Hematopoietic multipotent progenitor cell treated with erythropoietin and hydrocortisone succinate and interleukin-3 and kit ligand, for 8 days (in vitro differentiated cells): ENCODE data around the gene ARID5B.

ENCODE experiments used
- DNase-seq: peaks from one replicate; pipeline ENCODE4 v3.0.0-alpha.2; 2015

Gene ARID5B

DNA sequence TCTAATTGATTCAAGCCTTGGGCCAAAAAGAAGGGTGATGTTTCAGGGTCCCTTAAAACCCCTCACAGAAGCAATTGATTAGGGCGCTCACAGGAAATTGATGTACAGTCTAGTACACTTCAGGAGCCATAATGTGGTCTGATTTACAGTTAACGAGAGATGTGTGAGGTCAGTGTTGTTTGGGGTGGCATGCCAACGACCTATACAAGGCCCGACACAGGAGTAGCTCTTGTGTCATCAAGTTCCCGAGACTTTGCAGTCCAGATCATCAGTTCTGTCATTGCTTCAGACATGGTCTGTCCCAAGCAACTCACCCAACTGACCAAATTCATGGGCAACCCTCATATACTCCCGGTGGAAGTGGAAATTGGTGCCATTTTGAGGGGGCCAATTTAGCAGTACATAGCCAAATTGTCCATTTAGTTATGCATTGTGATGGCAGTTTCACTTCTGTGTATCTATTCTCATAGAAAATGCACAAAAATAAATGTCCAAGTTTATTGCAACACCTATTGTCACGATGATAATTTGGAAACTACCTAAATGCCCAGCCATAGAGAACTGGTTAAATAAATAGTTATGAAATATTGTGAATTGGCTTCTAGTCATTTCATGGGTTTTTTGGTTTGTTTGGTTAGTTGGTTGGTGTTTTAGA lies 18.0 kb upstream of the ARID5B start:
- no peak for DNase-seq

DNA sequence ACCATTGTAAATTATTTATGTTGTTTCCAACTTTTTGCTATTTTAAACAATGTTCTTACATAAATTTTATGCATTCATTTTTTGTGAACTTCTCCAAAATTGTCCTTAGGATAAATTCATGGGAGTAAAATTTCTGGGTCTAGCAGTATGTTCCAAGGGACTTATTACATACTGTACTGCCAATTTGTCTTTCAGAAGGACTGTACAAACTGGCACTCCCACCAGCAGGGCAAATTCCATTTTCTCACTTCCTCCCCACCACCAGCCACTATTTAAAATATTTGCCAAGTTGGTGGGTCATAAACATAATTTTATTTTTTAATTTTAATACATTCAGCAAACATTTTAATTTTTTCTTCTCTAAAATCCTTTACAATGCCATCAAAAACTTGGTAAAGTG lies 13.7 kb upstream of the ARID5B start:
- no peak for DNase-seq

DNA sequence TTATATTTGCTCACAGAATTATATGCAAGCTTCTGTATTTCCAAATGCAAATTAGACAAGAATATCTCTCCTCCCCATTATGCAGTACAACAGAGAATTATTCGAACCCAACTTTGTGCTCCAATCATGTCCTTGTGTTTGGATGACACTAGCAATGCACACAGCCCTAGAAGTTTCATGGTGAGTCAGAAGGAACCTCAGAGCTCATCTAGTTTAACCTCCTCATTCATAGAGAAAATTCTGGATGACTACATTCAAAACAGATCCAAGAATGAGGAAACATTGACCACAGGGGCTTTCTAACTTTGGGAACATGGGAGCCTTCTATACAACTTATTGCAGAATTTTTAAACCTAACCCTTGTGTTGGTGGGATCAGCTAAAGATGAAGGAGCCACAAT lies 12.8 kb upstream of the ARID5B start:
- no peak for DNase-seq

DNA sequence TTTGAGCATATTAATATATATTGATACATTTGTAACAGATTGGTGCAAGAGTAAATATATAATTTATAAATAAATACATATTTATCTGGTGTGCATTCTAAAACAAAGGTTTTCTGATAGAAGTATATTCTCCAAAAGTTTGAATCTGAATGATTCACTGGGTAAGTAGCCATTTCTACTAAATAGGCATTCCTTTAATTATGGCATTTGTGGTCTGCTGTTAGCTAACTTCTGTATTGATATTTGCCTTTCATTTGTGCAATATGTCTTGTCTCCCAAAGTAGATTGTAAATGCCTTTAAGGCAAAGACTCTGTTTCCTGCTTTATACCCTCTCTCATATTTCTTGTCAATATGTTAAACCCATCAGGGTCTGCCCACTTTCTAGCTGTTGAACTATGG lies 11.1 kb upstream of the ARID5B start:
- no peak for DNase-seq

DNA sequence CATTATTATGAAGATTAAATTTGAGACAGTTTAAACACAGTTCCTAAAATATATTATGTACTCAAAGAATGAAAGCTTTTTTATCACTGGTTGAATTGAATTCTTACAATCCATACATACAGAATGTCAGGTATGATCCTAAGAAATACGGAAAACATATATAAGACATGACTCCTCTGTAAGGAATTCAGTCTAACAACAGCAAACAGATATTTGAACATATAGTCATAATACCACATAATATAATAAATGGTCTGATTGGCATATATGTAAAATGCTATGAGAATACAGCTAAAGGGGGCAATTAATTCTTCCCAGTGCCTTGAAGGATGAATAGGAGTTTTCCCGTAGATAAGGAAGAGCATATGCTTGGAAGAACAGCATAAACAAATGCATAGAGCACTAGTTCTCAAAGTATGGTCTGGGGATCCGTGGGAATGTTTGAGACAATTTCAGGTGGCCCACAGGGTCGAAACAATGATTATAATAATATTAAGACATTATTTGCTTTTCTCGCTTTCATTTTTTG lies 10.6 kb upstream of the ARID5B start:
- DNase-seq, result no peak

DNA sequence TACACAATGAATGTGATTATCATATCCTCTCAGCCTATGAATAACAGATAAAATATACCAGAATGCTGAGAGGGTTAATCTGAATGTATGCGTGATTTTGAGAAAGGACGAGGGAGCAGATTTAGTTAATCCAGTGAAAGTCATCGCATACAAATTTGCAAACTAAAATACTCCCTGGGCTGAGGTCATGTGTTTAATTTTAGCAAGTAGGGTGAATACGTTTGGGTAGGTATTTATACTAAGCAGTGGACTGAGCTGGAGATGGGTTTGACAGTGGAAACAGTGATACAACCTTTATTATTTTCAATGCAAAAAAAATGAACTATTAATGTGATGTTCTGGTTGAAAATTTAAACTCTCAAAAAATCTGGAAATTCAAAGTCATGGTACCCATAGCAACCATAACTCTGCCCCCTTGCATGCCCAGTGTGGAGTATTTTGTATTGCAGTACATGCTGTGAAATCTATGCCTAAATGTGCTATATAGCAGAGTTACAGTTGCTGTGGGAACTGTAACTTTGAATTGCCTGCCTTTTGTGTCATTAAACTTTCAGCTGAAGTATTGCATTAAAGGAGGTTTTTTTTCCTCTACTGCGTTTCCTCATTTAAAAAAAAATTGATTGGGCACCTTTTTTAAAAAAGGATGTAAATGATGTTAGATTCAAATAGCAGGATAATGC lies 9.5 kb upstream of the ARID5B start:
- DNase-seq, result no peak

DNA sequence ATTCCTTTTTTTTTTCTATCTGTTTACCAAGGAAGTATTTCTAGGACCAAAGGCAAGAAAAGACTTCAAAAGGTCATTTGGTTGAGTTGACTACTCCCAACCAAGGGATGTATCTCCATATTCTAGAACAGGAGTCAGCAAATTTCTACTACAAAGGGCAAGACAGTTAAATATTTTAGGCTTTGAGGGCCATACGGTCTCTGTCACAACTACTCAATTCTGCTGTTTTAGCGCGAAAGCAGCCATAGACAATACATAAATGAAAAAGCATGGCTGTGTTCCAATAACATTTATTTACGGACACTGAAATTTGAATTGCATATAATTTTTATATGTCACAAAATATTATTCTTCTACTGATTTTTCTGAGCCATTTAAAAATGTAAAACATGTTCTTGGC lies 8.5 kb upstream of the ARID5B start:
- no peak for DNase-seq

DNA sequence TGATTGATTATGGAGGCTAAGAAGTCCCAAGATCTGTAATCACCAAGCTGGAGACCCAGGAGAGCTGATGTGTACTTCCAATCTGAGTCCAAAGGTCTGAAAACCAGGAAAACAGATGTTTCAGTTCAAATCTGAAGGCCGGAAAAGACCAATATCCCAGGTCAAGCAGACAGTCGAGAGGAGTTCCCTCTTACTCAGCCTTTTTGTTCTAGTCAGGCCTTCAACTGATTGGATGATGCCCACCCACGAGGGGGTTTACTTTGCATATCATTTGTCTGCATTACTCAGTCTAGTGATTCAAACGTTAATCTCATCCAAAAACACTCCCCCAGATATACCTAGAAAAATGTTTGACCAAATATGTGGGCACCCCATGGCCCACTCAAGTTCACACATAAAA lies 7.4 kb upstream of the ARID5B start:
- no peak for DNase-seq

DNA sequence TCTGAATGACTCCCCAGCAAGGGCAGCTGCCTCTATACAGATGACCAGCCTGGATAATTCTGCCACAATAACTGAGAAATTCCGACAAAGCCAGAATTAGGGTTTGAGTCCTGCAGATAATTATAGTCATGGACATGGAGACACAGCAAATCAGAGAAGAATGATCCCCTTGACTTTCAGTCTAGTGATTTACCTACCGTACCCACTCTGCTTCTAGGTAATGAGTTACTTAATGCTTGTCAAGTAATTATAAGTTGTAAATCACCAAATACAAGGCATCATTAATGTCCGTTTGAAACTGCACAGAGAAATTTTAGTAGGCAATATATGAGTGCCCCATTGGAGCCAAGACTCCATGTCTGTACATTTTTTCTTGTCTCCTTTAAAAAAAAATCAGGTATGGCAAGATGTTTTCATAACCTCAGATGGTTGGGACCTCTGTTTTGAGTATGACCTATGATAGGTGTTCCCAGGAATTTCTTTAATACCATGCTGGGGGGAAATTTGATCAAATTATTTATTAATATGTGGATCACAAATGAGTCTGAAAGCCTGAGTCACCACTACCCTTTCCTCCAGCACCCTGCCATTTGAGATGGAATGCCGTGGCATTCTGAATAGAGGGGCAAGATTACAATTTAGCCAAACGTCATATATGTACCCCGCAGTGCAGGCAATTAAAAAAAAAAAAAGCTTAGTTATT lies 5.5 kb upstream of the ARID5B start:
- DNase-seq, result no peak

DNA sequence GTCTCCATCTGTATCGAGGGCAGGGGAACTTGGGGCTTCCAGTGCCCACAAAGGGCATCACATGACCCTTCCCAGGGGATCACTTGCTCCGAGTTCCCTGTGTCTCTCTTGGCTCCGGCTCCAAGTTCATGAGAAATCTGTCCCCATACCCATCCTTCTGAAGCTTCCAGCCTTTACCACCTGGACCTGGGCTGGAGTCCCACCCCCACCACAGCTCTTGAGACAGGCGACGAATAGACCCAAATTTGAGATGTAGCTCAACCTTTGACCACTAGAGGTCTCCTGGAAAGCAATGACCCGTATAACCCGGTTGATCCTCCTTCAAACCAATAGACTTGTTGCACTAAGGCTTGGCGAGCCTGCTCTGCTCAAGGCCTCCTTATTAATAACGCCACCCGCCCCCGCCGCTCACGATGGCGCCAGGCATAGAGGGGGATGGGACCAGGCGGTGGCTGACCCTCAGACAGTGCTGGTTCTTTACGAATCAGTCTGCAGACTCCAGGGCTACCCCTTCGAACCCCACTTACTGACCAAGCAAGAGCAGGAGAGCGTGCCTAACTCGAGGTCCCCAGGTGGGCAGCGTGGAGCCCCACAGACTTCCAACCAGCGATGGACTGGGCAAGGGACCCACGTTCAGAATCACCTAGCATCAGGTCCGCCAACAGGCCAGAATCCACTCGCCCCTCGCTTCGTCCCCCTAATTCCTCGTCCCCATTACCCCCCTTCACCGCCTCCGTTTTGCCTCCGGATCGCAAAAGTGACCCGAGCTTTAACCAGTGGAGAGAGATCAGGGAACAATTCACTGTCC lies 4.4 kb upstream of the ARID5B start:
- DNase-seq, result peak; percentile 90

DNA sequence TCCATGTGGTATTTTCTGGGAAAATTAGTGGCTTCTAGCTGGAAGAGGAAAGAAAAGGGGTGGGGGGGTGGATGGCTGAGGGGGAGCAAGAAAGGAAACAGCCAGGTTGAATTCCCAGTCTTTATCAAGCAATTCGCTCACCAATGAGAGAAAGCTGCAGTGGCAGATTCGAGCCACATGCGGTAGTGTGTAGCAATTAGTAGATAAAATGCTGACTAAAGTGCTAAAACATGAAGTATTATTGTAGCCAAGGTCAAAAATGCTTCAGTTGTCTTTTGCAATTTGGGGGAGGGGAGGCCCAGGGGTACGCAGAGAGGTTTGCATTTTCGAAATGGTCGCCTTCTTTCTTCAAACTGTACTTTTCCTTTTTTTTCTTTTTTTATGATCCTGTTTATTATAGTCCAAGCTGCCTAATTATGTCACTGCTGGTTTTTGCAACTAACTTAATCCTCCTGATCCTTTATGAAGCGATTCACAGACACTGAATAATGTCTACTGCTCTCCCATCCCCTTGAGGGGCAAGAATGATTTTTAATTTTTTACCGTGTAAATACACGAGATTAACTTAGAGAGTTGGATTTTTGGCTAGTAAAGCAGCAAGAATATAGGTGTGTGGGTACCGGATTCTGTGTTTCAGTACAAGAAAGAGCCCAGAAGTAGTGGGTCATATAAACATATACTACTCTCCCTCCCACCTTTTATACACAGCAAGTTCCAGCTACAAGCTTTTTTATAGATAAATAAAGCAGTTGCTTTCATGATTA lies 3.6 kb upstream of the ARID5B start:
- peak; percentile 73 for DNase-seq

DNA sequence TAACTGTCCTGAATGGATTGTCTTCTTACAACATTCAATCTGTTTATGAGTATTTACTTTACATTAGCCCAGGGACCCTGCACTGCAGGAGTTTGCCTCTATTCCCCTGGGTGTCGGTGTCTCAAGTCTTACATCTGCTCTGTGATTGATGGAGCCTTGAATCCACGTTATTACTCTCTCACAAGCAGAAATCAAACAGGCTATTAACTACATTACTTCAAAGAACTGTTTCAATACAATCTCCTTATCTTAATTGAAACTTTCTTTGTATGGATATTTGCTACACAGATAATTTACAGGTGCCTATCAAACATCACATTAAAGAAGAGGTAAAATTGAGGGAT lies 3.1 kb upstream of the ARID5B start:
- DNase-seq, result no peak

DNA sequence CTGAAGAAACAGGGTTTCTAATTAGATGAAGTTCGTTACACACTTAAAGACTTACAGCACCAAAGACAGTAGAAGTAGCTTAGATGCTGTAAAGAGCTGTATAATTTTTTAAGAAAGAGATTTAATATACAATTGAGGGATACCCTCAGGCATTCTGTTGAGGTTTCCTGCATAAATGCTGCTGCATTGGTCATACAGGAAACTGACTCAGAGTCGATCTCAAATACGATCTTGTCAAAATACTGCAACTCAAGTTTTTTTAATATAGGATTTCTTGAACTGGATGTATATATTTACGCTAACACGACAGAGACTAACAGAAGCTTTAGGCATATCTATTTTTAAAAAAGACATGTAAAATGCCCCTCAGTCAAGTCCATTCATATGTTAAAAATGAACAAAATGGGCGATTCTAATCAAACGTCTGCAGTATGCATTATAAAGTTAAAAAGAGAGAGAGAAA lies 2.4 kb upstream of the ARID5B start:
- DNase-seq, result peak; percentile 12

DNA sequence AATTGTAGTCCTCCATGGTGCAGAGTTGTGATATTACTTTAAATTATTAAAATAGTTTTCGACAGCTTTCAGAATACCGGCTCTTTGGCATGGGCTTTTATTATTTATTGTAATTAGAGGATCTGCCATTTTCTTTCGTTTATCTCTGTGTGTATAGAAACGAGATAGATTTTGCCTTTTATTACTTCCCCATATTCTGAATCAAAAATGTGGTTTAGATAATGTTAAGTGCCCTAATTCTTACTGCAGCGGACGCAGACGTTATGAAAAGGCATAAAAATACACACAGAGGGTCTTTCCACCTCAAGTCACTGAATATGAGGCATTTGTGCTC lies 1.9 kb upstream of the ARID5B start:
- DNase-seq, result no peak

DNA sequence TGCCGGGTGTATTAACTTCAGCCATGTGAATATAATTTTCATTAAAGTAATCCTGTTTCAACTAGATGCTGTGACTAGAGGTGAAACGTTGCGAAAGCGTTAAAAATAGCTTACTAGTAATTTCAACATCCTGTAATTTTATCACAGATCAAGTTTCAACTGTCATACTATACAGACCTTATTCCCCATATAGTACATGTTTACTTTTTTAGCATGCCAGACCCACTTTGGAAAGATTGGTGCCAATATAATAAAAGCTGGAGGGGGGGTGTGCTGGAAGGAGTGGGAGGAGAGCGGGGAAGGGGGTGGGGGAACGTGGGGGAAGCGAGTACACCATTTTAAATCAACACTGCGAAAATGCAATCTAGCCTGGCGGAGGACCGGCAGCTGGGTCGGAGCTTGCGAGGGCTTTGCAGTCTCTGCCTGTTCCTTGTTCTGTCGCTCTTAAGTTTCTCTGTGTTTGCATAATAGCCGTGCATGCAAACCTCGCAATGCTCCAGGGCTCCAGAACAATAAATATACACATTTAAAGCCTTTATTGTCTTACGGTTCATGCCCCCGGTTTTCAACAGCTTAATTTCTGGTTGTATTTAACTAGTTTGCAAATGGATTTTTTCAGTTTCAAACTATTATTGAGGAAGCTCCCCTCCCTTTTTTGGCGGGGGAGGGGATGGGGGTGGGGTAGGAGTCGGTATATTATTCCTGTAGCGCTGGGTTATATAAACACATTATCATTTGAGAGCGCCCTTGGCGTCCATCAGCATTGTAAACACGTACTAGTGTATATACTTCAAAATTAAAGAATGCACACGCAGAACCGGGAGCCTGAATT lies 1.3 kb upstream of the ARID5B start:
- DNase-seq, result peak; percentile 47

DNA sequence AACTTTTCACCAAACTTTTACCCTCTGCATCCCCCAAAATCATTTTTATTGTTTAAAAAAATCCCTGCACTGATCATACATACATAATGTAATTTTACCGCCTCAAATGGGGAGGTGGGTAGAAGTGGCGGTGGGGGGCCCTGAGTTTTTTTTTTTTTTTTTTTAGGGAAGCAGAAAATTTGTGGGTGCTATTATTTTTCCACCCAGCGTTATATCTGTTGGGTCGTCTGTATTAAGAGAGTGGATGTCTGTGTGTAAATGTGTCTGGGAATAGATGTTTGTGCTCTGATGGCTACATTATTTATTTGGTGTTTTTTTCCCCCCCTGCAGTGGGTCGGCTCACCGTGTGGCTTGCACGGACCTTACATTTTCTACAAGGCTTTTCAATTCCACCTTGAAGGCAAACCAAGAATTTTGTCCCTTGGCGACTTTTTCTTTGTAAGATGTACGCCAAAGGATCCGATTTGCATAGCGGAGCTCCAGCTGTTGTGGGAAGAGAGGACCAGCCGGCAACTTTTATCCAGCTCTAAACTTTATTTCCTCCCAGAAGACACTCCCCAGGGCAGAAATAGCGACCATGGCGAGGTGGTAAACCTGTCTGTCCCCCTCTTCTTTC lies 438 bp downstream of the ARID5B start:
- DNase-seq, result no peak

DNA sequence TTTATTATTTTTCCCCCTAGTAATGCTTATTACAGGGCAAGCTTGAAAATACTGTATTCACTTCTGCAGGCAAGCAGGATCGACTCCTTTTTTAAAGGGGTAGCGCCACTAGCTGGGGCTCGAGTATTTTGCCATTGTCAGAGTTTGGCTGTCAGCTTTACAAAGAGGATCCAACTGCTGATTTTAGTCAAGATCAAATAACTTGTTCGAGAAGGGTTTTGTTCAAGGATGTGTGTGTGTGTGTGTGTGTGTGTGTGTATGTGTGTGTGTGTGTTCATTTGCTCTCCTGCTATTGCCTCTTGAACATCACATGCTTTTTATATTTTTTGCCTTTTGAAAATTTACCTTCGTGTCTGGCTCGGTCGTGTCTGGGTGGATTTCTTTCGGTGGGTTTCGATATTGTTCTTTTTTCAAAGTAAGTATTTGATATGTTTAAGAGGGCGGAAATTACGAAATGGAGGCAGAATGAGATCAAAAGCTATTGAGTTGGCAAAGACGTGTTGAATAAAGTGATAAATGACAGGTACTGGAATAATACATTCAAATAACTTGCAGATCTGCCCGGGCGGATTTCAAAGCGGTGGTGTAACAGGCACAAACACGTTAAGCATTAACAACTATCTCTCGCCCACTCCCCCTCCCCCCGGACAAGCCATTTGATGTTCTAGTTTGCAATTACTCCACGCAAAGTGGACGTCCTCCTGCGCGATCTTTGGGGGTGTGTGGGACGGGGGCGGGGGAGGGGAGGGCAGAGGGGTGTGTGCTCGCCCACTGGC lies 1.1 kb downstream of the ARID5B start:
- peak; percentile 70 for DNase-seq

DNA sequence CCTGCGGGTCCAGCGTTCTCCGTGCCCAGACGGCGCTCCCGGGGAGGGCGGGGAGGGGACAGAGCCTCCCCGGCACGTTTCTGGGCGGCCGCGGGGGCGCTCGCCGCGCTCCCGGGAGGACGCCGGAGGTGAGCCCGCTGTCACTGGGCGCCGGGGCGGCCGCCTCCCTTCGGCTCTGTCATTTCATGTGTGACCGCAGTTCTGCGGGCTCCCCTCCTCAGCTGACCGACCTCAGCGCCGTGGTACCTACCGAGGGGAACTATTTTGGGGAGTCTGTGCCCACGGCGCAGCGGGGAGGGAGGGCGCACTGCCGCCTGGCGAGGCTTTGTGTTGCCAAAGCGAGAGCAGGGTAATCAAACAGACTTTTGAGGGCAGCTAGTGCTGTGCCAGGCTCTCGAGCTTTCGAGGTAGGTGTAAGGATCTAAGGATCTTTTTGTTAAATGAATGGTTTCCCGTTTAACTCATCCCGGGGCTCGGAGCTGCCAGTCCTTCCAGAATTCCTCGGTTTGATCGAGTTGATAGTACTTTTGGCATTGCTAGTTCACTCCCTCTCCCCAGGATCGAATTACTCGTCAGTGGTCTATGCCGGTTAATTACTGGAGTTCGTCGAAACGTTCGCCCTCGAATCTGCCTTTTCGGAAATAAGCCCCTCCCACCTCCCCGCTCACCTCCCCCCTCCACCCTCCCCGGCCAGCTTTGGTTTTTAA lies 1.9 kb downstream of the ARID5B start:
- DNase-seq, result peak; percentile 49

DNA sequence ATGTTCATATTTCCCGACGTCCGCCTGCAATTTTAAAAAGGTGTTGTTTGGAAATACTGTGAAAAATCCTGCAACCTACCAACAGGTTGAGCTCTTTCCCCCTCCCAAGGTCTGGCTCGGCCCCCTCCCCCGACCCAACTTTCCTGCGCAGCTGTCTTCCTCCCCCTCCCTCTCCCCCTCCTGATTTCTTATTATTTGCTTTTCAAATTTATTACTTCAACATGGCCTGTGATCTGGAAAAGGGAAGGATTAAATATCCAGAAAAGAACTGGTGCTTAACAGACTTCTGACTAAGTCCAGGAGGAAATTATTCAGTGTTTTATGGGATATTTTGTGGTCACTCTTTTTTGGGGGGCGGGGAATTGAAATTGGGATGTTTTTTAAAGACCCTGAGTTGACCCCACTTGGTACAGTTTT lies 2.4 kb downstream of the ARID5B start:
- DNase-seq, result no peak
